Stimulated activated CD4-positive, alpha-beta T cell treated with anti-CD3 and anti-CD28 coated beads, Interleukin-2, amount 100 ng/mL, for 4 hours (primary cell): Measurements from ENCODE around the gene EHMT1.
"Not testable (repeated sequence)": the region's sequence is repeated elsewhere in the genome, so short reads cannot be mapped to it uniquely, and the experiment has no call there.

Experiments used
- DNase-seq: peaks from one replicate; pipeline ENCODE4 v3.0.0-alpha.2; 2020; ENCODE audit warnings: low read depth

EHMT1 gene

DNA sequence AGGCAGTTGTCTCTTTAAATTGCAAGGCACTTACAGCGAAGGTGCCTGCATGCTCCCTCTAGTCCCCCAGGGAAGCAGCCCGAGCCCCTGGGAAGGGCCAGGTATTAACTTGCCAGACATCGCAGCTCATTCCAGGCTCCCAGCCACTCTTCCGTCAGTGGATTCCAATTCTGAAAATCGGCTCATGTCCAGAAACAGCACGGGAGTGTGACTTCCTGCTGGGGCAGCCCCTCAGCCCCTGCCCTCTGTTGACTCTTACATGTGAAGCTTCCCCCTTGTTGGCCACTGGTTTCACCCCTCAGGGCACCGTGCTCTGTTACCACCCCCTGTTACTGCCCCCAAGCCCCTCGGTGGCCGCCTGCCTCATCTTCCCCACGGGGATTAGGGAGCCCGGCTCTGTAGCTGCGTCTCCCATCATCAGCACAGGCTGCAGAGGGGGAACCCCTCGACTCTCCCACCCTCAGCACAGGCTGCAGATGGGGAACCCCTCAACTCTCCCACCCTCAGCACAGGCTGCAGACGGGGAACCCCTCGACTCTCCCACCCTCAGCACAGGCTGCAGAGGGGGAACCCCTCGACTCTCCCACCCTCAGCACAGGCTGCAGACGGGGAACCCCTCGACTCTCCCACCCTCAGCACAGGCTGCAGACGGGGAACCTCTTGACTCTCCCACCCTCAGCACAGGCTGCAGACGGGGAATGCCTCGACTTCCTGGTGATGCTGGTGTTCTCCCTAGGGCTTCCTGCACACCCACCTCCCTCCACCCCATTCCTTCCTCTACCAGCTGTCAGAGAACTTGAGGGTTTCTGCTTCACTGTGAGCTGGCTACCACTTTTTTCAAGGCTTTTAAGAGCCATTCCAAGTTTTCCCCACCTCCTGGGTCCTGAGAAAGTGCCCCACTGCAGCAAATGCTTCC lies 247.7 kb downstream of the EHMT1 start:
- DNase-seq, result no peak

DNA sequence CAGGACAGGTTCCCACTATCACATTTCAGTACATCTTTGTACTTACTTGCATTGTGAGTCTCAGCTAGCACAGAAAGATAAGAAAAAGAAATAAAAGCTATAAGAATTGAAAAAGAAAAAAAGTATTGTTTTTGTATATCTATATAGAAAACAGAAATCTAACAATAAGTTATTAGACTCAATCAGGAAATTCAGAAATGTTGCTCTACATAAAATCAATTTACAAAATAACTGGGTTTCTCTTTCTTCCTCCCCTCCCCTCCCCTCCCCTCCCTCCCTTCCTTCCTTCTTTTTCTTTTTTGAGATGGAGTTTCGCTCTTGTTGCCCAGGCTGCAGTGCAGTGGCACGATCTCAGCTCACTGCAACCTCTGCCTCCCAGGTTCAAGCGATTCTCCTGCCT lies 251.6 kb downstream of the EHMT1 start:
- no peak for DNase-seq

DNA sequence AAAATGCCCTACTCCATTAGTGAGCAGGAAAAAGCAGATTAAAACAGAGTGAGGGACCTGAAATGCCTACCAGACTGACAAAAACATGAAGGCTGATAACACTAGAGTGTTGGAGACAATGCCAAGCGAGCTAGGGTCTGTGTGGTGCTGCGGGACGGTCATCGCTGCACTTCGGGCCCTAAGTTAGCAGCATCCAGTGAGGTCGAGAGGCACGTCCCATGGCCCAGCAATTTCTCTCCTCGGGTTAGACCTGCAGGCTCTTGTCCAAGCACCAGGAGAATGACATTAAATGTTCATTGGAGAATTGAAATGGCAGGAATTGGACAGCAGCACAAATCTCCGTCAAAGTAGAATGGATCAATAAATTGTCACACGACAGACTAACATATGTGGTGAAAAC lies 253.5 kb downstream of the EHMT1 start:
- no peak for DNase-seq

DNA sequence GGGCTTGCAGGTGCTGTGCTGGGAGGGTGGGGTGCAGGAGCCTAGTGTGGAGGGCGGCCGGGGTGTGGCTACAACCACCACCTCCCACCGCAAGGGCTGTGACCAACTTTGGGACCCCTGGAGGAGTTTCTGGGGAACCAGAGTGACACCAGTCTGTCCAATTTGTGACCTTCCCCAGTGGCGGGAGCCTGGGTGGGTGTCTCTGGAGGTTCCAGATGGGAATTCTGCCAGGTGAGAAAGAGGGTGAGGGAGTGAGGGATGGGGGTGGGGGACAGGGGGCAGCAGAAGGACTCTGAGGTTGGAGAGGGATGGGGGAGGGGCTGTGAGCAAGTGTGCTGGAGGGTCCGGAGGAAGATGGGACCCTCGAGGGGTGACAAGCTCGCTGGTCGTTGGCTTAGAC lies 254.6 kb downstream of the EHMT1 start:
- DNase-seq, result no peak

DNA sequence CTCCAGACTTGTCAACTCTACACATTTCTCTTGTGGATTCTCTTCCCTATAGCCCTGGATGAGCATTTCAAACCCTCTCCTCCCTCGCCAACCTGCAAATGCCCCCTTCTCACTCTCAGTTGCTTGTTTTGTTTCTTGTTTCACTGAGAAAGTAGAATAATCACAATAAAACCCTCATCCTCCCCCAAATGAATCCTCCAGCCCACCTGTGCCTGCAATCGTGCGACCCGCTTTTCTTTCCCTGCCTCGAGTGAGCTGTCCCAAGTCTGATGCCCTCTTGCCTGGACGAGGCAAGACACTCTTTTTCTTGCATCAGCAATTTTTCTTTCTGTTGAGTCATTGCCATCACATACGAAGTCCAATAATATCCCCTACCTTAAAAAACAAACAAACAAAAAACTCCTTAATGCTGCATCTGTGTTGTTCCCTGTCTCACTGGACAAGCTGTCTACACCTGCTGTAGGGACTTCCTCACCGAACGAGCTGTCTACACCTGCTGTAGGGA lies 255.1 kb downstream of the EHMT1 start:
- DNase-seq, result no peak

DNA sequence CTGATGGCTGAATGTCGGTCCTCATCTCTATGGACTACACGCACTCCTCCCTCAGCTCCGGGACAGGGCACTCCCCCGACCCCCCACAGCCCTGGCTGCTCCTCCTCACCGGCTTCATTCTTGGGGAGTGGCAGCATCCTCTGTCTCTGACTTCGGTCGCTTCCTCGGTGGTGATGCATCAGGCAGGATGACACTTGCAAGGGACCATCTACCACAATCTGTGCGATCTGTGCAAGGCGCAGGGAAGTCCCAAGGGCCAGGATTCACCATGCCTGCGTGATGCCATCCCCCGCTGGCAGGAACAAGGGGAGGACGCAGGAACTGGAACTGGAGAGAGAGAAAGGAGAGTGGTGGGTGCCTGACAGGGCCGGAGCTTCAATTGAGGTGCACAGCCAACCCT lies 256.5 kb downstream of the EHMT1 start:
- DNase-seq, result no peak

DNA sequence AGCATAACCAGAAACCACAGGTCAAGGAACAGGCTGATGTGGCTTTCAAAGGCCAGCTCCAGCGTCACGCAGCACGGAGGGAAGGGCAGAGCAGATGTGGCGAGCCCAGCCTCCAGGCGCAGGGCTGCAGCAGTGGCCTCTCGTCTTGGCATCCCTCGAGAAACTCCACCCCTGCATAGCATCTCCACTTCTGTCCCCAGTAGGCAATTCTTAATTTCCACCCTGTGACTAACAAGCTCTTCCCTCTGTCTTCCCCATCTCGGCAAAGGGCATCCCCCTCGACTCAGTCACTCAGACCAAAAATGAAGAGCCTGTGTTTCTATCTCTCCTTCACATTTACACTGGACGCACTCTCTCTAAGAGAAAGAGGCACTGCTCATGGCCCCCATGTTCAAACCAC lies 257.0 kb downstream of the EHMT1 start:
- DNase-seq, result no peak

DNA sequence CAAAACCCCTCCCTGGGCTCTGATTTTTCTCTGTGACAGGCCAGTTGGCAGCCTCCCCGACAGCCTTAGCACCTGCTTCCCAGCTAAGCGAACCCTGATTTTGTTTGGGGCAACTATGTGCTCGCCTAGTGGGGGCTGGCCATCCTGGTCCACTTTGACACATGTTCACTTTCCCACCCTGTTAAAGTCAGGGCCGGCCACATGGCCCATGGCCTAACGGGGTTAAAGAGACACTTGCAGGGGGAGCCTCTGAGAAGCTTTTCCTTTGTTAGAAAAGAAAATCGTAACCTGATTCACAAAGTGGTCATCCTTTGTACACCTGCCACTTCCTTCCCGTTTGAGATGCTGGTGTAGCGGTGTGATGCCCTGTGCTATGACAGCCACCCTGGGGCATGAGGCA lies 257.5 kb downstream of the EHMT1 start:
- no peak for DNase-seq

DNA sequence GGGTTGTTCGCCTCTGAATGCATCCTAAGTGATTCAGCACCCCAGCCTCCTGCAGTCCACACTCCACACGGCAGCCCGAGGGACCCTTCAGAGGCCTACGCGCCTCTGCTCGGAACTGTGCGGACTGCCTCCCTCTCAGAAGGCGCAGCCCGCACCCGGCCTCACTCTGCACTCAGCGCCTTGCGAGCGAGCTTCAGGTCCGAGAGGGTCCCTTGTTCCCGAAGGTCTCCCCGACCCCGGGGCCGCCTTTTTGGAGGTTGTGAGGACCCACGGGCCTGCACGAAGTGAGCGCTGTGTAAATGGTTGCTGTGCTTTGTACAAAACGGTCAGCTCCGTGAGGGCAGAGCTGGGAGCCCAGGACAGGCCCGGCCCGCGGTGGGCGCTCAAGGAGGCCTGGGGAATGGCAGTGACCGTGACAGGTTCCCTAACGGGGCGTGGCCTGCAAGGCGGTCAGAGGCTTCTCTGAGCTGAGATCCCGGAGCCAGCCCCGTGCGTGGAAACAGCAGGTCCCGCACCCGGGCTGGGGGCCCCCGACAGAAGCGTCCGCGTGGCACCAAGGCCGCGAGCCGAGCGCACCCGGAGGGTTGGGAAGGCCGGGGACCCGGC lies 258.1 kb downstream of the EHMT1 start:
- no peak for DNase-seq

DNA sequence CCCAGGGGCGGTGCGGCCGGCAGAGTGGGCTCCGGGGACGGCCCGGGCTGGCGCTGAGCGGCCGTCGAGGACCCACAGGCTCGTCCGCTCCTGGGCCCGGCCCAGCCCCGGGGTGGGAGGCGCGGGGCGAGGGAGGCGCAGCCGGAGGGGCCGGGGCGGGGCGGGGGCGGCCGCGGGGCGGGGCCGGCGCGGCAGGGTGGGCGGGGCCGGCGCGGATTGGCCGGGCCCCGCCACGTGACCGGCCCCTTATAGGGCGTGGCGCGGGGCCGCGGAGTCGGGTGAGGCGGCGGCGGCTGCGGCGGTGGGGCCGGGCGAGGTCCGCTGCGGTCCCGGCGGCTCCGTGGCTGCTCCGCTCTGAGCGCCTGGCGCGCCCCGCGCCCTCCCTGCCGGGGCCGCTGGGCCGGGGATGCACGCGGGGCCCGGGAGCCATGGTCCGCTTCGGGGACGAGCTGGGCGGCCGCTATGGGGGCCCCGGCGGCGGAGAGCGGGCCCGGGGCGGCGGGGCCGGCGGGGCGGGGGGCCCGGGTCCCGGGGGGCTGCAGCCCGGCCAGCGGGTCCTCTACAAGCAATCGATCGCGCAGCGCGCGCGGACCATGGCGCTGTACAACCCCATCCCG lies 258.8 kb downstream of the EHMT1 start, which contains the start of gene CACNA1B:
CACNA1B (plus strand) TSS at position 277 of the 617 bp plus-strand sequence; CDS start at position 429, 152 bp downstream.
- not testable (repeated sequence) for DNase-seq

DNA sequence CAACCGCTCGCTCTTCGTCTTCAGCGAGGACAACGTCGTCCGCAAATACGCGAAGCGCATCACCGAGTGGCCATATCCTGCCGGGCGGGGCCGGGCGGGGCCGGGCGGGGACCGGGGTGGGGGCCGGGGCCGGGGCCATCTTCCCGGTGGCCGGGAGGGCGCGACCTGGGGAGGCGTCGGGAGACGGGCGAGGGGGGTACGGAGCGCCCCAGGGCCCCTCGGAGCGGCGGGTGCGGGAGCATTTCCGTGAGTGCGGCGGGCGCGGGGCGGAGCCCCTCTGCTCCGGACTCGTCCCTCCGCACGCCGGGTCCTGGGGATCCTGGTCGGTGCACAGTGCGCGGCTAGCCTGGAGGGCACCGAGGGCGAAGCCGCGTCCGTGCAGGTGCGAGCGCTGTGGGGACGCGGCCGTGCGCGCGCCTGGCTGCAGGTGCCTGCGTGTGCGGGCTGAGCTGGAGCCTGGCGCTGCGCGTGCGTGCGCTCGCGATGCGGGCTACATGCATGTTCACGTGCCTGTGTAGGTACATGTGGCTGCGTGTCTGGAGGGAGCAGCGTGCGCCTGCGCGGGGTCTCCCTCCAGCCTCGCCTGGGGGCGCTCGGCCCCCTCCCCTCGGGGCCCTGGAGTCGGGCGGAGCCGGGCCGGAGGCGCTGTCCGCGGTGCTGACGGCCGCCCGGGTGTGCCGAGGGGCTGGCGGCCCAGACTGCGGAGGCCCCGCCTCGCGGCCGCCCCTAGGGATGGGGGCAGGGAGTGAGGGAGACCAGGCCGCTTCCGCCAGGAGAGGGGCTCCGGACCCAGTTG lies 259.5 kb downstream of the EHMT1 start:
- no peak for DNase-seq

DNA sequence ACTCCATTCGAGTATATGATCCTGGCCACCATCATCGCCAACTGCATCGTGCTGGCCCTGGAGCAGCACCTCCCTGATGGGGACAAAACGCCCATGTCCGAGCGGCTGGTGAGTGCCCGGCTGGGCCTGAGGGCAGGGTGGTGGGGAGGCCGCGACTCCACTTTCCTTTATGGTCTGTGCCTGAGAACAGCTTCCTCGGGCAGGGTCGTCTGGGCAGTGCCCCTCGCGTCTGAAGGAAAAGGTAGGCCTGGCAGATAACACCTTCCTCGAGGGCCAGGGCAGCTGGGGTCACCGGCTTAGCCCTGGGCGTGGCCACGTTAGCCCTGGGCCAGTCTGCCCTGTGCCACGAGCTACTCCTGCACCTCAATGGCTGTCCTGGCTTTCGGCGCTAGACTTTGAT lies 260.2 kb downstream of the EHMT1 start:
- DNase-seq, result no peak

DNA sequence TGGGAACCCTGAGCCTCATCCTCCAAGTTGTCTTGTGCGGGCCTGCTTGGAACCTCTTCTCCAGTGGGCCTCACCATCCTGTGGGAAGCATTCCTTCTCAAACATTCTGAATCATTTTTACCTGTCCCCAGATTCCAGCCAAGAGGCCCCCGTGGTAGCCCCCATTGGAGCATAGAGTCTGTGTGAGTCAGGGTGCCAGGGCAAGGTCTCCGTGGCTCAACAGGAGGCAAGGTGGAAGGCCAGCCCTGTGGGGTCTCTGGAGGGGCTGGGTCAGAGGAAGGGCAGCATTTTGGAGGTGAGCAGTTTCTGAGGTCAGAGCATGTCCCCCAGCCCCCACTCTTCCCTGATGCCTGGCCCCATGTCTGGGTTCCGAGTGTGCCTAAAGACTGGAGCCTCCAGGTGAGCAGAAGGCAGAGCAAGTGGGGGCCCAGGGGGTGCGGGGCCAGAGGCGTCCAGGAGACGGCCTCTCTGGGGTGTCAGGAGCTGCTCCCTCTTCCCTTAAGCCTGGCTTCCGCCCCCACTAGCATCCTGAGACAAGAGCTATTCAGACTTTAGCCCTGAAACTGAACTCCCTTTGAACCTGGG lies 260.9 kb downstream of the EHMT1 start:
- no peak for DNase-seq

DNA sequence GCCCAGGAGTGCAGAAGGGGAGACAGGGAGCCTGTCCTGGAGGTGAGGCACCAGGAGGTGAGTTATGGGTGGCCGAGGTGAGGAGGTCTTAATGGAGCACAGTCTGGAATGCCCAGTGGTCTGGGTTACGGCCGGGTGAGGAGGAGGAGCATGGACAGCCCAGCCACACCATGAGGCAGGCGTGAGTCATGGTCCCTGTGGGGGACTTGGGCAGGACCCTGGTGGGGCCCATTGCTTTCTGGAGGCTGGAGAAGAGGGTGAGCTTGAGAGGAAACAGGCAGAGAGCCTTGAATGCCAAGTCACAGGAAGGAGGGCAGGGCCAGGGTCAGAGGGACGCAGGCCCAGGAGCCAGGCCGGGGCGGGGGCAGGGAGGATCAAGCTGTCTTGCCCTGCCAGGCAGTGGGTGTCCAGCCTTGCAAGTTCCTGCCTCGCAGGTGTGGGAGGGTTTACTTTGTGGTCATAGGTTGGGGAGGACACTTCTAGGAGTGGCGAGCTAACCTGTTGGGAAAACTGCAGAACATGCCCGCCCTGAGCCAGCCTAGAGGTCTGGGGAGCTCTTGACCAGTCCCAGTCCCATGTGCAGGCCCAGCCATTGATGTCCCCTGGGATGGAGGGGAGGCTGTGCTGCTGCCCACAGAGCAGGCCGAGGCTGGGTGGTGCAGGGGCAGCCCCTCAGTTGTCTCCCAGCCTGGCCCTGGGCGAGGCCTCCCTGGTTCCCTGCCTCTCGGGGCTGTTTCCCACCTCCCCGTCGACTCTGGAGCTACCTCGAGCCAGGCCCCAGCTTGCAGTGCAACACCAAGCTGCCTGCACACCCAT lies 261.6 kb downstream of the EHMT1 start:
- DNase-seq, result no peak

DNA sequence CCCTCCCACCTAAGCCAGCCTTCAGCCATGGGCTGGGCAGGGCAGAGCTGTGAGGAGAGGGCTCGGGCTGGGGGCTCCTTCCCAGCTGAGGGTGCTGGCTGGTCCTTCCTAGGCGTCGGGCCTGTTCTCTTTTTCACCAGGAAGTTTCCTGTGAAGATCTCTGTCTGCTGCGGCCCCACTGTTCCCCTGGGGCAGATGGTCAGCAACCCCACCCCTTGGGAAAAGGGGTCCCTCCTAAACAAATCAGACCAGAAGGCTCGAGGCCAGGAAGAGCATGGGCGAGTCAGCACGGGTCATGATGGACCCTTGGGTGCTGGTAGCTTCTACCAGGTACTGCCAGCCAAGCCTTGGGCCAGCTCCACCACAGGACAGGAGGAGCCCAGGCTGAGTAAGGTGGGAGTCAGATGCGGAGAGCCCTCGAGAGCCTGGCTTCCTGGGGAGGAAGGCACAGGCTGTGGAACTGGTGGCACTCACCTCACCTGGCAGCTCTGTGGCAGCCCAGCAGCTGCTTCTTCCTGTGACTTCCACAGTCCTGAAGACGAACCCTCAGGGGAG lies 262.2 kb downstream of the EHMT1 start:
- DNase-seq, result no peak

DNA sequence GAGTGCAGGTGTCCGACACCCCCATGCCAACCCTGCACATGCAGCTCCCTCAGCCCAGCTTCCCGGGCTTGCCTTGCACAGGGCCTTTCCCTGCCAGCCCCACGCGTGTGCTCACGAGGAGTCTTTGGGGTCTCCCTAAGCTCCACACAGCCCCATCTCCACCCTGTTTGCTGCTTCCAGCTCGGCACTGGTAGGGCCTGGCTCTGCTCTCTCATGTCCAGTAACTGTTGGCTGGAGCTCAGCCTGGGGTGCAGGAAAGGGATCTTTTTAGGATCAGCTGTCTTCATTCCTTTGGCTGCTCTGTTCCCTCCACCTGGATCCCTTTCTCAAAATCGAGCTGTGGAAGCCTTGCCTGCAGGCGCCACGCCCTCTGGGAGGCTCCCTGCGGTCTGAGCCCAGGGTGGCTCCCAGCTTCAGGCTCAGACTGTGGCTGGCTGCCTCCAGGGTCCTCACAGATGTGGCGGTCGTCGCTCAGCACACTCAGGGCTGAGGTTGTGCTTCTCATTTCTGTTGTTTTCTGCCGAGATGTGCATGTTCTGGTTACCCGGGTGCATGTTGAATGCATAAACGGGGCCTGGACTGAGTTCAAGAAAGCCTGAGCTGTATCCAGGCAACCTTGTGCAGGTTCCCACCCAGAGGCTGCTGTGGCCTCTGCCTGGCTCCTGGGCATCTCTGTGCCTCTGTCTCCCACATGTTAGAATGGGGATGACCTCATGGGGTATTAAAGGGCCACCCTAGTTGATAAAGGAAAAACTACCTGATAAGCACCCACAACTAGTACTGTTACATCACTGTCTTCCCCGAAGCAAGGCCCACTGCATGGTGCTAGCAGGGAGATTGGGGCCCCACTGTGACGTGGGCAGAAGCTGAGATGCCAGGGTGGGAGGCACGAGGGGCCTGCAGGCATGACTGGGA lies 263.0 kb downstream of the EHMT1 start:
- DNase-seq, result no peak

DNA sequence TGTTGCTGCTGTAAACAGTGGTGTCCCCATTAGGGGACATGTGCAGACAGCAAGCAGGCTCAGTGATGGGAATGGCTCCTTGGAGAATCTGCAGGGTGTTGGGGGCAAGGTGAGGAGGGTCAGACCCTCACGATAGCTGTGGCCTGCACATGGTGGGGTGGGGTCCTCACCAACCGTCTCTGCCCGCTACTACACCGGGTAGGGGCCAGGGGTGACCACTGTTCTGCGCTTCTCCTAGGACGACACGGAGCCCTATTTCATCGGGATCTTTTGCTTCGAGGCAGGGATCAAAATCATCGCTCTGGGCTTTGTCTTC lies 263.7 kb downstream of the EHMT1 start:
- DNase-seq, result no peak

DNA sequence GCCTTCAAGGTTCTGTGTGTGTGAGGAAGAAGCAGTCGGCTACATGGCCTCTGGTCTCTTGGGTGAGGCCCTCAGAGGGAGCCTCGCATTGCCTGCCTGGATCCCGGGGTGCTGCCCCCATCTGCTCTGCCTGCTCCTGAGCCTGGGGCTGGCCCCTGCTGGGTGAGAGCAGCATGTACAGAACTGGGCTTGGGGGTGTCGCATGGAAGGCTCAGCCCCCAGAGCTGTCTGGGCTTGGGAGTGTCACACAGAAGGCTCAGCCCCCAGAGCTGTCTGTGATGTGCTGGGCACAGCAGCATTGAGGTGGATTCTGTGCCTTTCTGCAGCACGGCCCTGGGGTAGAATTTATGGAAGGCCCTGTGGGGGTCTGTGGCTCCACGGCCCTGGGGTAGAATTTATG lies 265.2 kb downstream of the EHMT1 start:
- not testable (repeated sequence) for DNase-seq

DNA sequence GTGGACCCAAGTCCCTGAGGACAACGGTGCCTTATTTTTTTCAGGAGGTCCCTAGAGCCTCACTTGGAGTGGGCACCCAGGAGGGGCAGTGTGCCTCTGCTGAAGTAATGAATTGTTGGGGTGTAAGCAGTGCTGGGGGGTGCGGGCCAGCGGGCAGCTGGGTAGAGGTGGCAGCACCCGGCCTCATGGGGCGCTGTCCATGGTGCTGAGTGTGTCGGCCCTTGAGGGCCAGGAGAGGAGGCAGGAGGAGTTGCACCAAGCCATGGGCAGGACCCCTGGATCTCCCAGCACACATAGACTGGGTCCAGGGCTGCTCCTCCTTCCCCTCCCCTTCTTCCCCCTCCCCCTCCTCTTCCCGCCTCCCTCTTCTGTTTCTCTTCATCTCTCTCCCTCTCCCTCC lies 265.7 kb downstream of the EHMT1 start:
- not testable (repeated sequence) for DNase-seq

DNA sequence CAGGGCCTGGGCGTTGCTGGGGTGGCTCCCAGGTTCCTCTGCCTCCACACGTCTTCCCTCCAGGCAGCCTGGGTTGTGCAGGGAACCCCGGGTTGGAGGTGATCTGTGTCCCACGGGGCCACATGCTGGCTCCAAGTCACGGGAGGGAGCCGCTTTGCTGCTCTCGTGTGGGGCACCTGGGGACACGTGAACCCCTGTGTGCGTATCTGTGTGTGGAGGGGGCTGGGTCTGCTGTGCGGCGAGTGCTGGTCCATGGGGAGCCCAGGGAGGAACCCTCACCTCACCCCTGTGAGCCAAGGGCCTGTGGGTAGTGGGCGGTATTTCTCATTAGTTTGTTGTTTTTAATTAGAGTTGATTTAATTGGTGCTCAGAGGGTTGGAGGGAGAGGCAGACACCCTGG lies 266.3 kb downstream of the EHMT1 start:
- DNase-seq, result not testable (repeated sequence)
